ENCODE data around the gene BCO1.

GRCh38 chr16:81324808-81325207 is 86.3 kb downstream of the BCO1 start:
- TF ChIP-seq SP1 (IDR thresholded peaks at IDR 0.05) (no peak), PKNOX1 (IDR thresholded peaks at IDR 0.05) (no peak), HDGF (IDR thresholded peaks at IDR 0.05; ENCODE audit: borderline replicate concordance) (no peak), SUZ12 (IDR thresholded peaks at IDR 0.05) (no peak), FOXM1 (IDR thresholded peaks at IDR 0.05; ENCODE audit: borderline replicate concordance) (no peak), L3MBTL2 (conservative IDR thresholded peaks at IDR 0.05) (no peak), BHLHE40 (IDR thresholded peaks at IDR 0.05; ENCODE audit: borderline replicate concordance) (no peak), TARDBP (IDR thresholded peaks at IDR 0.05) (no peak), ELF4 (IDR thresholded peaks at IDR 0.05) (no peak)

Measured in HEK293T (cell line).